DMS153 treated with DMSO at 0.1 percent for 48 hours (cell line): ENCODE measurements around the gene YJEFN3.

Source experiments
- DNase-seq: peaks from one replicate; lab custom pipeline; 2025; ENCODE audit not compliant: unreplicated experiment; lab: John Stamatoyannopoulos, UW

YJEFN3 gene

GRCh38 chr19:19495614-19496603, 32.8 kb upstream of the YJEFN3 start:
- DNase-seq, result no peak

DNA sequence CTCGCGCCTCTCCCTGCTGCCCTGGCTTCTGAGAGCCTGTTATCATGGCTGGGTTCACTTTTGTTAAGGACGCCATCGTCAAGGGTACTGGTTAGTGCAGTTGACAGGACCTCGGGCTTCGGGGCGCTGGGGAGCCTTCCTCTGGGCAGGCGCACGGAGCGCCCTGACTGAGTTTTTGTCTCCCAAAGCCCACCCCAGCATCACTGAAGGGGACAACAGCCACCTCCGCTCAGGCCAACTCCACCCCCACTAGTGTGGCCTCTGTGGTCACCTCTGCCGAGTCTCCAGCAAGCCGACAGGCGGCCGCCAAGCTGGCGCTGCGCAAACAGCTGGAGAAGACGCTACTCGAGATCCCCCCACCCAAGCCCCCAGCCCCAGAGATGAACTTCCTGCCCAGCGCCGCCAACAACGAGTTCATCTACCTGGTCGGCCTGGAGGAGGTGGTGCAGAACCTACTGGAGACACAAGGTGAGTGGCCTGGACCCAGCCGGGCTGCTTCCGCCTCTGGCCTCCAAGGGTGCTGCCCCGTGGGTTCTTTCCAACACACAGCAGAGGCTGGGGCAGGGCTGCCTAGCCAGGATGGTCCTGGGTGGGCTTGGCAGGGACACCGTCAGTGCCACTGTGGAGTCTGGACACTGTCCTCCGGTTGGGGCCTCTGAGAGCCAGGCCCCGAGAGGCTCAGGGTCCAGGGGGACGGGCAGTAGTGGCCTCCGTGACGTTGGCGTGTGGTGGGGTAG, 30.3 kb upstream of the YJEFN3 start:
- DNase-seq, result no peak

GRCh38 chr19:19499272-19499995, 29.3 kb upstream of the YJEFN3 start:
- DNase-seq, result no peak

GRCh38 chr19:19500975-19501644, 27.6 kb upstream of the YJEFN3 start:
- DNase-seq, result no peak

DNA sequence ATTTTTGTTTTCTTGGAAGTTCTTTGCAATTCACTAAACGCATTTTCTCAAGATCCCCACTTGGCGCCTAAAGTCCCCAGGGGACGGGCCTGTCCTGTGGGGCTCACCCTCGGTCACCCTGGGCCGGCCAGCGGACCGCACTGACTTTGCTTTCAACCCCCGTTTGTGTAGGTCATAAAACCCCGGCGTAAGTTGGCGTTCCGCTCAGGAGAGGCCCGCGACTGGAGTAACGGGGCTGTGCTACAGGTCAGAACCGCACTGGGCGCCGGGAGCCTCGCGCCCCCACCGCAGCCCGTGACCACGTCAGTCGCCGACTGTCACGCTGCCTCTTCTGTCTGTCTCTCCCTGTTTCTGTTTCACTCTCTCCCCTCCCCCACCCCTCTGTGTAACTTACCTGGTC, 26.9 kb upstream of the YJEFN3 start:
- DNase-seq, result no peak

DNA sequence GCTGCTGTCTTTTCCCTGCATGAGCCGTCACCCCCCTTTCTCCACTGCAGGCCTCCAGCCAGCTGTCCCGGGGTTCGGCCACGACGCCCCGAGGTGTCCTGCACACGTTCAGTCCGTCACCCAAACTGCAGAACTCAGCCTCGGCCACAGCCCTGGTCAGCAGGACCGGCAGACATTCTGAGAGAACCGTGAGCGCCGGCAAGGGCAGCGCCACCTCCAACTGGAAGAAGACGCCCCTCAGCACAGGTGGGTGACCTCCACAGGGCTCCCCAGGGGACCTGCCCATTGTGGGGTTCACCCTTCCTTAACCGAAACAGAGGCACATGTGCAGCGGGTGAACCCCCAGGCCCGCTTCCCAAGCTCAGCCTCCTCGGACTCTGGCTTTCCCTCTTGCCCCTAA, 26.4 kb upstream of the YJEFN3 start:
- no peak for DNase-seq

GRCh38 chr19:19502808-19503602, 25.7 kb upstream of the YJEFN3 start:
- no peak for DNase-seq

- DNase-seq, result no peak
Measured at GRCh38 chr19:19504754-19505668, 23.7 kb upstream of the YJEFN3 start.

- DNase-seq, result no peak
Measured at GRCh38 chr19:19505669-19506326, 22.9 kb upstream of the YJEFN3 start.

- DNase-seq, result no peak
Measured at GRCh38 chr19:19506592-19506991, 22.1 kb upstream of the YJEFN3 start.

GRCh38 chr19:19507354-19507753, 21.4 kb upstream of the YJEFN3 start:
- no peak for DNase-seq

DNA sequence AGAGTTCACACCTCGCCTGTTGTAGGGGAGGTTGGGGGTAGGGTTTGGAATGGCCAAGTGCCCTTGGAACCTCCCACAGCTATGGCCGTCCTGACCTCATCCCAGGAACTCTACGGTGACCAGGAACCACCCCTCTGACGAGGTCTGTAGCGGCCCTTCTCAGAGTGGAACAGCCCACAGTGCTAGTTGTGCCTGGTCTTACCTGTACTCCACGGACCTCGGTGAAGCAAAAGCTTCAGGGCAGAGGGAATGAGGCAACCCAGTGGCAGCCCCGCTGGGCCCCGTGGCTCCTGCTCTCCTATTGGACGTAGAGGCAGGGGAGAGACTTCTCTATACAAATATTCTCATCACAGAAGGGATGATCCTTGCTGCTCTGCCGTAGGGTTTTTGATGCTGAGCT, 20.5 kb upstream of the YJEFN3 start:
- no peak for DNase-seq

- no peak for DNase-seq
Measured at GRCh38 chr19:19510432-19510831, 18.3 kb upstream of the YJEFN3 start.

DNA sequence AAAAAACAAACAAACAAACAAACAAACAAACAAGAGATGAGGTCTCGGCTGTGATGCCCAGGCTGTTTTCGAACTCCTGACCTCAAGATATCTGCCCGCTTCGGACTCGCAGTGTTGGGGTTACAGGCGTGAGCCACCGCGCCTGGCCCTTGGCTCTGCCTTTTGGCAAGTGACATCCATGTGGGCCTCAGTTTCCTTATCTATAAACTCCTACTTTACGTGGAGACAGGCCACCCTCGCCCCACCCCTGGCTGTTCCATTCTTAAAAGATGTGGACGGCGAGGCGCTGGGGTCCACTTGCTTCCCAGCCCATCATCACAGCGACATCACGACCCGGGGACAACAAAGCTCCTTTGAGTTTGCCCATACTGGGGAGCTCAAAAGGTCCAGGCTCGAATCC, 15.0 kb upstream of the YJEFN3 start:
- DNase-seq, result no peak

- DNase-seq, result no peak
Measured at GRCh38 chr19:19514215-19514657, 14.5 kb upstream of the YJEFN3 start.

GRCh38 chr19:19514881-19515641, 13.7 kb upstream of the YJEFN3 start, which contains the start of gene TSSK6:
Gene TSSK6 (minus strand): TSS chr19:19515548. CDS start chr19:19515427, 121 bp downstream.
- DNase-seq, result no peak

GRCh38 chr19:19515642-19516519, 12.8 kb upstream of the YJEFN3 start, which contains the start of gene NDUFA13:
Gene NDUFA13 (plus strand): TSS chr19:19516225. CDS start chr19:19516239, 14 bp downstream.
- peak; percentile 76 for DNase-seq
